ENCODE data around the gene USP37. TPM values are rescaled to one million over a fixed set of nuclear protein-coding genes. Genes with fewer than 3 reads are reported as not detected.

Gene USP37
- total and polyA plus RNA-seq, 3 donors from 2014 or later = 26.7 to 81.4 (median 39.3) TPM

DNA sequence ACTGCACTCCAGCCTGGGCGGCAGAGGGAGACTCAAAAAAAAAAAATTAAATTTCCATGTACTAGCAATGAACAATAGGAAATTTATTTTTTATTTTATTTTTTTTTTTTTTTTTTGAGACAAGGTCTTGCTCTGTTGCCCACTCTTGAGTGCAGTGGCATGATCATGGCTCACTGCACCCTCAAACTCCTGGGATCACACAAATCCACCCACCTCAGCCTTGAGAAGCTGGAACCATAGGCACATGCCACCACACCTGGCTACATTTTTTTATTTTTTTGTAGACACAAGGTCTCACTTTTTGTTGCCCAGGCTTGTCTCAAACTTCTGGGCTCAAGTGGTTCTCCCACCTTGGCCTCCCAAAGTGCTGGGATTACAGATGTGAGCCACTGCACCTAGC is 17.4 kb upstream of the USP37 start:
- H3K9me3 ChIP-seq = no peaks in the 10 kb centered on the region
- TF ChIP-seq, protein P1, sequence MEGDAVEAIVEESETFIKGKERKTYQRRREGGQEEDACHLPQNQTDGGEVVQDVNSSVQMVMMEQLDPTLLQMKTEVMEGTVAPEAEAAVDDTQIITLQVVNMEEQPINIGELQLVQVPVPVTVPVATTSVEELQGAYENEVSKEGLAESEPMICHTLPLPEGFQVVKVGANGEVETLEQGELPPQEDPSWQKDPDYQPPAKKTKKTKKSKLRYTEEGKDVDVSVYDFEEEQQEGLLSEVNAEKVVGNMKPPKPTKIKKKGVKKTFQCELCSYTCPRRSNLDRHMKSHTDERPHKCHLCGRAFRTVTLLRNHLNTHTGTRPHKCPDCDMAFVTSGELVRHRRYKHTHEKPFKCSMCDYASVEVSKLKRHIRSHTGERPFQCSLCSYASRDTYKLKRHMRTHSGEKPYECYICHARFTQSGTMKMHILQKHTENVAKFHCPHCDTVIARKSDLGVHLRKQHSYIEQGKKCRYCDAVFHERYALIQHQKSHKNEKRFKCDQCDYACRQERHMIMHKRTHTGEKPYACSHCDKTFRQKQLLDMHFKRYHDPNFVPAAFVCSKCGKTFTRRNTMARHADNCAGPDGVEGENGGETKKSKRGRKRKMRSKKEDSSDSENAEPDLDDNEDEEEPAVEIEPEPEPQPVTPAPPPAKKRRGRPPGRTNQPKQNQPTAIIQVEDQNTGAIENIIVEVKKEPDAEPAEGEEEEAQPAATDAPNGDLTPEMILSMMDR (IDR thresholded peaks at IDR 0.05) = no peak
- TF ChIP-seq POLR2A (IDR thresholded peaks at IDR 0.05) = no peak
- no peak overlapping the region for H3K27ac ChIP-seq
- DNase-seq = no peak
- H3K27me3 ChIP-seq = no peaks in the 10 kb centered on the region
- H3K4me3 ChIP-seq = no peak overlapping the region
- WGBS, 2 donors = 100% methylated on average over 1 of the region's 1 CpG
- H3K36me3 ChIP-seq (ENCODE audit: low read depth, missing control alignments) = no peaks in the 10 kb centered on the region
- intact Hi-C loops (cut with DNase I; ENCODE audit: low total_unique reads) = no loop called here
- no peaks in the 10 kb centered on the region for H3K4me1 ChIP-seq

DNA sequence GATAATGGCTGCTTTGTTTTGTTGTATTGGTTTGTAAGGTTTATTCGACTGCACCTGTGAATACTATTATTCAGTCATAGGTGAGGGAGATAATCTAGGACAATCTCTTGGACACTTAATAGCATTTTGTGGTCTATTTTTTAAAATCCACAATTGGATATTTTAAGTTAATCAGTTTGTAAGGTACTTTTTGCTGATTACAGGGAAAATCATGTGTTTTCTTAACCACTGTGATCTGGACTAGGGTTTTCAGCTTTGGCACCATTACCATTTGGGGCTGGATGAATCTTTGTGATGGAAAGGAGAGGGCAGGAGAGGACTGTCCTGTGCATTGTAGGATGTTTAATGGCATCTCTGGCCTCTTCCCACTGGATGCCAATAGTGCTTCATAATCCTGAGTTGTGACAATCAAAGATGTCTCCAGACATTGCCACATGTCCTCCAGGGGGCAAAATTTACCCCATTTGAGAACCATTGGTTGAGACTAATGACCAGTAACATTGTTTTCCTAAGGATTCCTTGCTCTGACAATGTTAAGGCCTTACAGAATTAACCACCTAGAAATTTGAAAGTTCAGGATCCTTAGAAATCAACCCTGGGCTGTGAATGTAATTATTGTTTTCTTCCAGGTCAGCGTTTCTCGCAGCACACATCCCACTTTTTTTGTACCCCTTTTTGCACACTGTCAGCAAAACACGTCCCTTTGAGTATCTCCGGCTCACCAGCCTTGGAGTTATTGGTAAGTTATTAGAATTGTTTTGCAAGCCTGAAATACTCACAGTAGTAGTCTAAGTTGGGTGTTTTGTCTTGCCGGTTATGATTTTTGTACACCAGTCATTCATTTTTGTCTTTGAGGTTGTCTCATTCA is 16.1 kb upstream of the USP37 start:
- no peaks in the 10 kb centered on the region for H3K9me3 ChIP-seq
- no peaks in the 10 kb centered on the region for H3K36me3 ChIP-seq (ENCODE audit: low read depth, missing control alignments)
- no peak for DNase-seq
- H3K27me3 ChIP-seq = no peaks in the 10 kb centered on the region
- WGBS, 2 donors = 94 to 96% methylated on average over 6 of the region's 6 CpGs
- H3K4me3 ChIP-seq = no peak overlapping the region
- H3K27ac ChIP-seq = no peak overlapping the region
- intact Hi-C loops (cut with DNase I; ENCODE audit: low total_unique reads) = no loop called here
- TF ChIP-seq POLR2A (IDR thresholded peaks at IDR 0.05) = no peak
- TF ChIP-seq, protein P1 (IDR thresholded peaks at IDR 0.05) = no peak
- H3K4me1 ChIP-seq = no peaks in the 10 kb centered on the region

DNA sequence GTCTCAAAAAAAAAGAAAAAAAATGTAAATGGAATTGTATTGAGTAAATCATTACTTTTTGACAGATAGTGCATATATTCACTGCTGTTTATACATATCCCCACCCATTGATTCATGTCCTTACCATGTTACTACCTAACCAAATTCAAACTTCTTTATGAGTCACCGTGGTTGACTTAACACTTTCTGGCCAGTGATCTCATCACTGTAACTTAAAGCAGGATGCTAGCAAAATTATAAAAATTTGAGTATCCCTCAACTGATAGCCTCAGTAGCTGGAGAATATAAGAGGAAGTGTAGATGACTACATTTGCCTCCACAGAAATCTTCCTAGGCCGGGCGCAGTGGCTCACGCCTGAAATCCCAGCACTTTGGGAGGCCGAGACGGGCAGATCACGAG is 13.9 kb upstream of the USP37 start:
- no peak for TF ChIP-seq POLR2A (IDR thresholded peaks at IDR 0.05)
- TF ChIP-seq, protein P1 (IDR thresholded peaks at IDR 0.05) = no peak
- Histone ChIP-seq H3K36me3 (ENCODE audit: low read depth, missing control alignments) (no peaks in the 10 kb centered on the region), H3K4me3 (no peak overlapping the region), H3K4me1 (no peaks in the 10 kb centered on the region), H3K27ac (no peak overlapping the region), H3K9me3 (no peaks in the 10 kb centered on the region), H3K27me3 (no peaks in the 10 kb centered on the region)
- intact Hi-C loops (cut with DNase I; ENCODE audit: low total_unique reads) = no loop called here
- 98 to 99% methylated on average over 7 of the region's 7 CpGs for WGBS, 2 donors
- DNase-seq = no peak

DNA sequence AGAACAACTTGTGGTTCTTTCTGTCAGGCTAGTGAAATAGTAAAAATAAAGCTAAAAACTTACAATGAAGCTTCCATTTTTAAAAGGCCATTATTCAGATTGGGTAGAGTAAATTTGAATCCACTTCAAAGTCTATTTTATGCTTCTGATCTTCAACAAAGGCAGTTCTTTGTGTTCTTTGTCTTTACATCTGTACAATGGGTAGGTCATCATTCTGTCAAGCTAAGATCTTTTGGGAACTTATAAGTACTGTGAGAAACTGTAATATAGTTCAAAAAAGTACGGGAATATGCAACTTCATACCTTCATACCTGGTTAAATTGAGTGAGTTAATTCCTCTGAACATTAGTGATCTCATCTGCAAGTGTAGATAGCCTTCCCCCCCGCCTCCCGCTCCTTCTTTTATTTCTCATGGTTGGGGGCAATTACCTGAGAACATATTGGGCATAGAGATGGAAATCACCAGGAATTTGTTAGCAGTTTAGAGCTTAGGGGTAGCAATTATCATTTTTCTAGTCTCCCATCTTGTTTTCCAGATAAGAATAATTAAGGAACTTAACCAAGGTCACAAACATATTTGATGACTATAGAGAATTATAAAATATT is 10.2 kb upstream of the USP37 start:
- intact Hi-C loops (cut with DNase I; ENCODE audit: low total_unique reads) = no loop called here
- no peak for DNase-seq
- H3K9me3 ChIP-seq = no peaks in the 10 kb centered on the region

More for the DNA sequence above, 10.2 kb upstream of the USP37 start:
- Histone ChIP-seq H3K27me3 (no peaks in the 10 kb centered on the region), H3K4me3 (no peak overlapping the region), H3K36me3 (ENCODE audit: low read depth, missing control alignments) (no peaks in the 10 kb centered on the region), H3K4me1 (no peaks in the 10 kb centered on the region), H3K27ac (no peak overlapping the region)
- no peak for TF ChIP-seq POLR2A (IDR thresholded peaks at IDR 0.05)
- TF ChIP-seq, protein P1 (IDR thresholded peaks at IDR 0.05) = no peak
- WGBS, 2 donors = 91 to 94% methylated on average over 3 of the region's 3 CpGs
